Parathyroid adenoma (tissue), 2 donors: ENCODE results near the gene SLC28A1.

Experiments used
- H2AFZ ChIP-seq: fragments of 300-600 bp; sonication (generic); one replicate; pipeline ENCODE4 v1.7.0; 2017; ENCODE audit warnings: antibody characterized with exemption, mild to moderate bottlenecking
- H3K27ac ChIP-seq: fragments of 300-600 bp; sonication (generic); one replicate; pipeline ENCODE4 v1.7.0; 2017
- H3K27me3 ChIP-seq: fragments of 300-600 bp; sonication (generic); one replicate; pipeline ENCODE4 v1.7.0; 2017; ENCODE audit warnings: low read length; ENCODE audit not compliant: control insufficient read depth, insufficient read depth
- H3K36me3 ChIP-seq: fragments of 300-600 bp; sonication (generic); one replicate; pipeline ENCODE4 v1.7.0; 2017; ENCODE audit warnings: low read length; ENCODE audit not compliant: control insufficient read depth, insufficient read depth
- H3K4me1 ChIP-seq: fragments of 300-600 bp; sonication (generic); one replicate; pipeline ENCODE4 v1.7.0; 2017; ENCODE audit warnings: control low read depth
- H3K4me2 ChIP-seq: fragments of 300-600 bp; sonication (generic); one replicate; pipeline ENCODE4 v1.7.0; 2017; ENCODE audit warnings: low read length
- H3K4me3 ChIP-seq: fragments of 300-600 bp; sonication (generic); one replicate; pipeline ENCODE4 v1.7.0; 2017; ENCODE audit warnings: low read depth, low read length
- H3K79me2 ChIP-seq: fragments of 300-600 bp; sonication (generic); one replicate; pipeline ENCODE4 v1.7.0; 2017; ENCODE audit warnings: control low read depth
- H3K9ac ChIP-seq: fragments of 300-600 bp; sonication (generic); one replicate; pipeline ENCODE4 v1.7.0; 2017; ENCODE audit warnings: mild to moderate bottlenecking
- H3K9me3 ChIP-seq: fragments of 300-600 bp; sonication (generic); one replicate; pipeline ENCODE4 v1.7.0; 2017; ENCODE audit warnings: low read length; ENCODE audit not compliant: control insufficient read depth
- TF ChIP-seq, protein P1 (sequence below): fragments of 300-600 bp; sonication (generic); IDR thresholded peaks from one replicate; pipeline ENCODE4 v1.7.0; 2017; ENCODE audit warnings: antibody characterized with exemption, mild to moderate bottlenecking
- donor health status: primary hyperparathyroidism.

Gene SLC28A1

DNA sequence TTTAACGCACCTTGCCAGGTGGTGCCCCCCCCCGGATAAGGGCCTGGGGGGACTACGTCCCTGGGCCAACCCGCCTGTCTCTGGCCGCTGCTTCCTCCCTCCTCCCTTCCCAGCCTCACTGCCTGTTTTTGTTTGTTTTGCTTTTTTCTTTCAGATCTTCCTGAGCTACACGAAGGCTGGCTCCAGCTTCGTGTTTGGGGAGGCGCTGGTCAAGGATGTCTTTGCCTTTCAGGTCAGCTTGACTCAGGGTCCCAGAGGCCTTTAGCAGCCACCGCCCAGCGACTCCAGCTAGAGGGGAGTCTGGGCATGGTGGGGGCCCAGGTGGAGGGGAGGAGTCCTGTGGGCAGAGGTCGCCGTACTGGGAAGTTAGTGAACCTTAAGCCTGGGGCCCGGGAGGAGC lies 24.1 kb downstream of the SLC28A1 start:
- Histone ChIP-seq H3K4me2 (peak overlapping the region; percentile 17), H3K9ac (no peak overlapping the region), H3K9me3 (no peaks in the 10 kb centered on the region), H3K27me3 (no peaks in the 10 kb centered on the region), H2AFZ (peak overlapping the region; percentile 74), H3K36me3 (no peaks in the 10 kb centered on the region), H3K79me2 (no peaks in the 10 kb centered on the region), H3K4me1 (peaks cover 29% of the 10 kb centered on the region), H3K4me3 (no peak overlapping the region), H3K27ac (peak overlapping the region; percentile 85)
- TF ChIP-seq, protein P1, sequence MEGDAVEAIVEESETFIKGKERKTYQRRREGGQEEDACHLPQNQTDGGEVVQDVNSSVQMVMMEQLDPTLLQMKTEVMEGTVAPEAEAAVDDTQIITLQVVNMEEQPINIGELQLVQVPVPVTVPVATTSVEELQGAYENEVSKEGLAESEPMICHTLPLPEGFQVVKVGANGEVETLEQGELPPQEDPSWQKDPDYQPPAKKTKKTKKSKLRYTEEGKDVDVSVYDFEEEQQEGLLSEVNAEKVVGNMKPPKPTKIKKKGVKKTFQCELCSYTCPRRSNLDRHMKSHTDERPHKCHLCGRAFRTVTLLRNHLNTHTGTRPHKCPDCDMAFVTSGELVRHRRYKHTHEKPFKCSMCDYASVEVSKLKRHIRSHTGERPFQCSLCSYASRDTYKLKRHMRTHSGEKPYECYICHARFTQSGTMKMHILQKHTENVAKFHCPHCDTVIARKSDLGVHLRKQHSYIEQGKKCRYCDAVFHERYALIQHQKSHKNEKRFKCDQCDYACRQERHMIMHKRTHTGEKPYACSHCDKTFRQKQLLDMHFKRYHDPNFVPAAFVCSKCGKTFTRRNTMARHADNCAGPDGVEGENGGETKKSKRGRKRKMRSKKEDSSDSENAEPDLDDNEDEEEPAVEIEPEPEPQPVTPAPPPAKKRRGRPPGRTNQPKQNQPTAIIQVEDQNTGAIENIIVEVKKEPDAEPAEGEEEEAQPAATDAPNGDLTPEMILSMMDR = no peak

DNA sequence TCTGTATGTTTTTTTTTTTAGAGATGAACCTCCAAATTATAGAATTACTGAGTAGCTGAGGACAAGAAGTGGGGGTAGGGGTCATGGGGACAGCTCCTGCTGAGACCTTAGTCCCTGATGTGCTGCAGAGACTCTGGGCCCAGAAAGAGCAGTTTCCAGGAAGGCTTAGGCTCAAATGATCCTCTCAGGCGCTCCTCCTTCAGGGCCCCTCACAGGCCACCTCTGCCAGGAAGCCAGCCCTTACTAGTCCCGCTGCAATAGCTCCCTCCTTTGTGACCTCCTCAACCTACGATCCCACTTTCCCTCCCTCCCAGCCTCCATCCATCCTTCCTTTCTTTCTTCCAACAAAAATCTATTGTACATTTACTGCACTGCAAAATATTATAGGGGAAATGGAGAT lies 24.6 kb downstream of the SLC28A1 start:
- no peaks in the 10 kb centered on the region for H3K79me2 ChIP-seq
- no peaks in the 10 kb centered on the region for H3K9me3 ChIP-seq
- H3K36me3 ChIP-seq = no peaks in the 10 kb centered on the region
- H3K27me3 ChIP-seq = no peaks in the 10 kb centered on the region
- no peak overlapping the region for H3K4me2 ChIP-seq
- TF ChIP-seq, protein P1 = no peak
- H3K27ac ChIP-seq = peak overlapping the region; percentile 85
- H3K4me3 ChIP-seq = no peak overlapping the region
- peak overlapping the region; percentile 74 for H2AFZ ChIP-seq
- peaks cover 29% of the 10 kb centered on the region for H3K4me1 ChIP-seq
- H3K9ac ChIP-seq = no peak overlapping the region

DNA sequence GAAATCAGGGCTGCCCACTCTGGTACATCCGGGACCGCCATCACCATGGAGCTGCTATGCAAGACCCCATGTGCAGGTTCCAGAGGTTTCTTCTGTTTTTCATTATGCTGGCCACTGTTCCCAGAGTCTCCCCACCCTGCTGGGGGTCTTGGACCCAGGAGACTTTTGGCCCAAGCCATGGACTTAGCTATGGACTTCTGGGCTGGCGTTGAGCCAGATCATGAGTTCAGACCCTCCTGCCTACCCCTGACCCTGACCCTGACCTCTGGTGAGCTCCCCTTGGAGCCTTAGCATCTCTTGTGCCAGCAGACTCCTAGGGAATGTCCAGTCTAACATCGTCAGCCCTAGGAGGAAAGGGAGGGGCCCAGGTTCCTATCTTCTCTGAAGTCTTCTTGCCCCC lies 25.3 kb downstream of the SLC28A1 start:
- Histone ChIP-seq H3K79me2 (no peaks in the 10 kb centered on the region), H3K4me1 (peaks cover 36% of the 10 kb centered on the region), H3K27me3 (no peaks in the 10 kb centered on the region), H3K4me2 (no peak overlapping the region), H2AFZ (peak overlapping the region; percentile 74), H3K4me3 (no peak overlapping the region), H3K36me3 (no peaks in the 10 kb centered on the region), H3K9me3 (no peaks in the 10 kb centered on the region), H3K9ac (no peak overlapping the region), H3K27ac (peak overlapping the region; percentile 85)
- TF ChIP-seq, protein P1 = no peak

DNA sequence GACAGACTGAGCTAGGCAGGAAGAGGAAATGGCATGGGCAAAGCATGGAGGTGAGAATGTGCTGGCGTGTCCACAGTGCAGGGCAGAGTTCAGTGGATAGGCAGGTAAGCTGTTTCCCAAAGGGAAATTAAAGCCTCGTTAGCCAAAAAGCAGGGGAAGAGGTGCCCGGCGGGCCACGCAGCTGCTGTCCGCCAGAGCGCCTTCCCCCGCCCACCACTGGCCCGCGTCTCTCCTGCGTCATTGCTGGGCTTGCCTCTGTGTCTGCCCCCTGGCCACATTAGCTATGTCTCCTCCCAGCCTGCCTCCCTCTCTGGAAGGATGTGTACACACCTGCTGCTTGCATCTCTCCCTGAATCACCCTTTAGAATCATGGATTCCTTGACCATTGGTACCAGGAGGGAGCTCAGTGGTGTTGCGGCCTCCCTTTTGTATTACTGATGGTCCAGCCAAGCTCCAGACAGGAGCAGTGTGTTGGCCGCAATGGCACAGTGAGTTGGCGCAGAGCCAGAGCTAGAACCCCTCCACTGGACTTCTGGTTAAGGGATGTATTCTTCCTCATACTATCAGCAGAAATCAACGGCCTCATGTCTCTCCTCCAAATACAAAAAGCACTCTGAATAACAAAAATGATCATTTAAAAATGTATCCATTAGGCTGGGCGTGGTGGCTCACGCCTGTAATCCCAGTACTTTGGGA lies 26.6 kb downstream of the SLC28A1 start:
- H3K4me3 ChIP-seq = no peak overlapping the region
- H3K27ac ChIP-seq = peak overlapping the region; percentile 85
- no peaks in the 10 kb centered on the region for H3K27me3 ChIP-seq
- H2AFZ ChIP-seq = no peak overlapping the region
- no peak overlapping the region for H3K4me2 ChIP-seq
- no peaks in the 10 kb centered on the region for H3K36me3 ChIP-seq
- H3K9me3 ChIP-seq = no peaks in the 10 kb centered on the region
- H3K9ac ChIP-seq = no peak overlapping the region
- H3K79me2 ChIP-seq = no peaks in the 10 kb centered on the region
- TF ChIP-seq, protein P1 = no peak
- peaks cover 44% of the 10 kb centered on the region for H3K4me1 ChIP-seq
